ENCODE measurements around the gene HMOX1.
"Not testable (repeated sequence)": the region's sequence is repeated elsewhere in the genome, so short reads cannot be mapped to it uniquely, and the experiment has no call there.

The HMOX1 gene

DNA sequence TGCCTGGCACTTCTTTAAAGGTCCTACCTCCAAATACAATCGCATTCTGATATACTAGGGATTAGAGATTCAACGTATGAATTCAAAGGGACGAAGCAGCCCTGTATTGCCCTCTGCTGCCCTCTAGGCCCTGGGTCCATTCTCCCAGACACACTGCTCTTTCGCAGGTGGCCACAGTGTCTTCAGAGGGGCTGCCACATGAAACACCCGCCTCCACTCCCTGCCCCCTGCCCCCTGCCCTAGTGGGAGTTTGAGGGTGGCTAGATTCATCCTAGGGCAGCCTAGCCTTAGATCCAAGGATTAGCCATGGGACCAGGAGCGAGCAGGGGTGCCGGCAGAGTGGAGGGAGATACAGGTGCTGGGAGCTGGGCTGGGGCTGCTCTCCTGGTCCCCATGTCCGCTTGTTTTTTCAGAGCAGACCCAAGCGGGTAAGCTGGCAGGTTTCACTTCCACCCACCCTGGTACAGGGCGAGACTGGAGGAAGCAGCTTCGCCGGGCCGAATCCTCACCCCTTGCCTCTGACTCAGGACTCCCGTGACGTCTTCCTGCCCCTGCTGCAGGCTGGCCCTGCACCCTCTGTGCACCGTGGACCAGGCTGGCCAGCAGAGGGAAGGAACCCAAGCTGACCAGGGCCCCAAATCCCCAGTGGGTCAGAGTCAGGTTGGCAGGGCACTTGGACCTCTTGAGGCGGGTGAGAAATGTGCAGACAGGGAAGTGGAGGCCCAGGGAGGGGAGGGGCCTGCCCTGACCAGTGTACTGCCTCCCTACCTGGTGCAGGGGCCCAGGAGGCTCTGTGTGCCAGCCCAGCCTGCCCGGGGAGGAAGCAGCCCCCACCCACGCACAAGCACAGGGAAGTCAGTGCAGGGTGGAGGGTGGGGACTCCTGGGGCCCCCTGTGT lies 28.4 kb upstream of the HMOX1 start:
- FAIRE-seq (peak; percentile 80), DNase-seq (ENCODE audit: insufficient read length) (no peak)
- no peak for TF ChIP-seq TAF1 (IDR thresholded peaks at IDR 0.05; ENCODE audit: borderline replicate concordance, low read depth, low read length)
- TF ChIP-seq POLR2A (IDR thresholded peaks at IDR 0.05; ENCODE audit: low read depth, low read length), result peak; percentile 25; the same call in 1 of the 2 replicates
- no peak for TF ChIP-seq POLR2AphosphoS5 (IDR thresholded peaks at IDR 0.05; ENCODE audit: low read depth, low read length)

GRCh38 chr22:35353318-35353717 lies 27.6 kb upstream of the HMOX1 start:
- FAIRE-seq (peak; percentile 48), DNase-seq (ENCODE audit: insufficient read length) (no peak)
- no peak for TF ChIP-seq TAF1 (IDR thresholded peaks at IDR 0.05; ENCODE audit: borderline replicate concordance, low read depth, low read length)
- no peak for TF ChIP-seq POLR2A (IDR thresholded peaks at IDR 0.05; ENCODE audit: low read depth, low read length)
- no peak for TF ChIP-seq POLR2AphosphoS5 (IDR thresholded peaks at IDR 0.05; ENCODE audit: low read depth, low read length)

- DNase-seq (ENCODE audit: insufficient read length), result no peak
- peak; percentile 40 for FAIRE-seq
- TF ChIP-seq TAF1 (IDR thresholded peaks at IDR 0.05; ENCODE audit: borderline replicate concordance, low read depth, low read length), result no peak
- no peak for TF ChIP-seq POLR2A (IDR thresholded peaks at IDR 0.05; ENCODE audit: low read depth, low read length)
- no peak for TF ChIP-seq POLR2AphosphoS5 (IDR thresholded peaks at IDR 0.05; ENCODE audit: low read depth, low read length)
Observed at GRCh38 chr22:35354068-35354467, 26.8 kb upstream of the HMOX1 start.

GRCh38 chr22:35357883-35358621 lies 22.8 kb upstream of the HMOX1 start:
- no peak for DNase-seq (ENCODE audit: insufficient read length)
- FAIRE-seq, result no peak
- TF ChIP-seq TAF1 (IDR thresholded peaks at IDR 0.05; ENCODE audit: borderline replicate concordance, low read depth, low read length), result no peak
- TF ChIP-seq POLR2A (IDR thresholded peaks at IDR 0.05; ENCODE audit: low read depth, low read length), result no peak
- TF ChIP-seq POLR2AphosphoS5 (IDR thresholded peaks at IDR 0.05; ENCODE audit: low read depth, low read length), result no peak

DNA sequence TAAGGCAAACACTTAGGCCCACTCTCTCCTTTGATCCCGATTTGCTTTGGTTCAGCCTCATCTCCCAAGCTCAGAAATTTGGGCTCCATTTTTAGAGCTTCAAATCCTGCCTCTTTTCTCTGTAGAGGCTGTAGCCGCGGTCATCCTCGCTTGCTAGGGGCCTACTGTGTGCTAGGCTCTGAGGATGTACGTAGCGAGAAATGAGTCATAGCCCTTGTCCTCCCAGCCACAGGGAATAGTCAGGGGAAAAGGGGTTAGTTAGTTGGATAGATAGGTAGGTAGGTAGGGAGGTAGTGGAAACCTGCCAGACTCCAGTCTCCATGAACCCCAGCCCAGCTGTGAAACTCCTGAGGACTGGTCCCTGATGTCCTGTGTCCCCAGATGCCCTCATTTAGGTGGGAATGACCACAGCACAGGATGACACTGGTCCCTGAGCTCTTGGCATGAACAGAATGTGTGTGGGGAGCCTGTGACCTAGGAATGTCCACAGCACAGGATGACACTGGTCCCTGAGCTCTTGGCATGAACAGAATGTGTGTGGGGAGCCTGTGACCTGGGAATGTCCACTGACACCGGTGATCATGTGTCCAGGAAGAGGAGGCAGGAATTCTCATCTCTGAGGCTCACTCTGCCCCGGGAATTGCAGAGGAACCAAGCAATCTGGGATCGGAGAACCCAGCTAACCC lies 21.4 kb upstream of the HMOX1 start:
- no peak for FAIRE-seq
- no peak for DNase-seq (ENCODE audit: insufficient read length)
- TF ChIP-seq TAF1 (IDR thresholded peaks at IDR 0.05; ENCODE audit: borderline replicate concordance, low read depth, low read length) (no peak), POLR2AphosphoS5 (IDR thresholded peaks at IDR 0.05; ENCODE audit: low read depth, low read length) (no peak), POLR2A (IDR thresholded peaks at IDR 0.05; ENCODE audit: low read depth, low read length) (no peak)

DNA sequence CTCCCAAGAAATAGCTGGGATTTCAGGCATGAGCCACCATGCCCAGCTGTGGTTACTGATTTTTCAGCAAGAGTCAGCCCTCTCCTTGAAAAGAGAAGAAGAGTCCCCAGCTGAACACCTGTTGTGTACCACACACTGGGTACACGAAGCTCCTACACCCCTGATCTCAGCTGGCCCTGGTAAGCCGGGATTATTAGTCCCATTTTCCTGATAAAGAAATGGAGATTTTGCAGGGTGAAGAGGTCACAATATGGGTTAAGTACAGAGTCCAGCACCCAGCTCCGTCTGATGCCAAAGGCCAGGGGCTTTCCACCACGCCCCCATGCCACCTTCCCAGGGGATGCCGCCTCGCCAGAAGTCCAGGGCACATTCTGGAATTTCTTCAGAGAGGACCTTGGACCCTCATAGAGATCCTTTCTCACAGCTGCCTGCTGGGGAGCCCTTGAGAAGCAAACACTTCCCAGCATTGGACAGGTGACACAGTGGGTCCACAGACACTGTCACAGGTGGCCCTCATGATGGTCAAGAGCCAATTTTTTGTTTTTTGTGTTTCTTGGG lies 19.8 kb upstream of the HMOX1 start:
- no peak for FAIRE-seq
- TF ChIP-seq POLR2AphosphoS5 (IDR thresholded peaks at IDR 0.05; ENCODE audit: low read depth, low read length), result no peak
- no peak for TF ChIP-seq TAF1 (IDR thresholded peaks at IDR 0.05; ENCODE audit: borderline replicate concordance, low read depth, low read length)
- TF ChIP-seq POLR2A (IDR thresholded peaks at IDR 0.05; ENCODE audit: low read depth, low read length), result no peak

DNA sequence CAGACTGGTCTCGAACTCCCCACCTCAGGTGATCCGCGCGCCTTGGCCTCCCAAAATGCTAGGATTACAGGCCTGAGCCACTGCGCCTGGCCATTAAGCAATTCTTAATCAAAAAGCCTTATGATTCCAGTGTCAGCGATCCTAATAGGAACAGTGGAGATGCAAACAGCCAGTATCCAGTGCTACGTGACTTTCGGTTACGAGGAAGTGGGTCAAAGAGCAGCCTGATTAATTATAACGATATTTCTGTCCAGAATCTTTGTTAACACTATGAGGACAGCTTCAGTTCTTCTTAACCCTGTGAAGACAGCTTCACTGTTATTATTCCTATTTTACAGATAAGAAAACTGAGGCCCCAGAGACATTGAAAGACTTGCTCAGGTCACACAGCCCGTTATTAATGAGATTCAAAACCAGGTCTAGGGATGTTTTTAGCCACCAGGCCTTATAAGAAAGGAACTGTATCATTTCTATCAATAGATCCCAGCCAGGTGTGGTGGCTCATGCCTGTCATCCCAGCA lies 17.3 kb upstream of the HMOX1 start:
- FAIRE-seq, result no peak
- DNase-seq (ENCODE audit: insufficient read length), result no peak
- TF ChIP-seq POLR2AphosphoS5 (IDR thresholded peaks at IDR 0.05; ENCODE audit: low read depth, low read length), result no peak
- TF ChIP-seq TAF1 (IDR thresholded peaks at IDR 0.05; ENCODE audit: borderline replicate concordance, low read depth, low read length), result no peak
- no peak for TF ChIP-seq POLR2A (IDR thresholded peaks at IDR 0.05; ENCODE audit: low read depth, low read length)

More for the DNA sequence above, 19.8 kb upstream of the HMOX1 start:
- DNase-seq (ENCODE audit: insufficient read length), result no peak

DNA sequence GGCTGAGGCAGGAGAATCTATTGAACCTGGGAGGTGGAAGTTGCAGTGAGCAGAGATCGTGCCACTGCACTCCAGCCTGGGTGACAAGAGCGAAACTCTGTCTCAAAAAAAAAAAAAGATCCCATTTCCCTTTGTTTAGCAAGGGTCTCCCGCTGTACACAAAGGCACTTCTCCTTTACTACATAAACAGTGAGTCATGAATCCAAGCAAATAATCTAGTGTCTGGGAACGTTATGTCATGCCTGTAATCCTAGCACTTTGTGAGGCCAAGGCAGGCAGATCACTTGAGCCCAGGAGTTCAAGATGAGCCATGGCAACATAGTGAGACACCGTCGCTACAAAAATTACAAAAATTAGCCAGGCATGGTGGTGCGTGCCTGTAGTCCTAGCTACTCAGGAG lies 16.7 kb upstream of the HMOX1 start:
- not testable (repeated sequence) for DNase-seq (ENCODE audit: insufficient read length); FAIRE-seq

DNA sequence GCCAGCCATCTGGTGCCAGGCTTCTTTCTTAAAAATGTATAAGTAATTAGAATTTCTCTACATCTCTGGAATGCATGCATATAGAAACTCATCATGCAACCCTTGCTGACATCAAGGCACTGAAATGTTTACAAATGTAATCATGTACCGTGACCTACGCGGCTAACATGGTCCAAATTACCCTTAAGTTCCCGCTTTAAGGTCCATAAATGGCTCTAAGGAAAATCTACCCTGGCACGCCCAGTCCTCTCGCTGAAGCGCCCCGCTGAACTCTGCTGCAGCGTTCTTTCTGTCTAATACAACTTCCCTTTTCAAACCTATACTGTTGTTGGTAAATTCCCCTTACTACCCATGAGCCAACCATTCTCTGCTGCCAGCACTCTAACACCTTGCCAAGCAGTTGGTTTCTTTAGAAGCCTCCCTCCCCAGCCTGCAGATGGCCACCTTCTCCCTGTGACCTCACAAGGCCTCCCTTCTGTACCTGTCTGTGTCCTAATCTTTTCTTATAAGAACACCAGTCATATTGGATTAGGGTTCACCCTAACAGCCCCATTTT lies 13.5 kb upstream of the HMOX1 start:
- TF ChIP-seq POLR2AphosphoS5 (IDR thresholded peaks at IDR 0.05; ENCODE audit: low read depth, low read length) (no peak), POLR2A (IDR thresholded peaks at IDR 0.05; ENCODE audit: low read depth, low read length) (no peak), TAF1 (IDR thresholded peaks at IDR 0.05; ENCODE audit: borderline replicate concordance, low read depth, low read length) (no peak)
- FAIRE-seq, result peak; percentile 54
- no peak for DNase-seq (ENCODE audit: insufficient read length)

- TF ChIP-seq POLR2A (IDR thresholded peaks at IDR 0.05; ENCODE audit: low read depth, low read length) (no peak), POLR2AphosphoS5 (IDR thresholded peaks at IDR 0.05; ENCODE audit: low read depth, low read length) (no peak), TAF1 (IDR thresholded peaks at IDR 0.05; ENCODE audit: borderline replicate concordance, low read depth, low read length) (no peak)
- no peak for FAIRE-seq
- no peak for DNase-seq (ENCODE audit: insufficient read length)
Observed at GRCh38 chr22:35368386-35368785, 12.5 kb upstream of the HMOX1 start.

- no peak for TF ChIP-seq TAF1 (IDR thresholded peaks at IDR 0.05; ENCODE audit: borderline replicate concordance, low read depth, low read length)
- TF ChIP-seq POLR2AphosphoS5 (IDR thresholded peaks at IDR 0.05; ENCODE audit: low read depth, low read length), result no peak
- no peak for TF ChIP-seq POLR2A (IDR thresholded peaks at IDR 0.05; ENCODE audit: low read depth, low read length)
- DNase-seq (ENCODE audit: insufficient read length) (no peak), FAIRE-seq (no peak)
Observed at GRCh38 chr22:35369996-35370395, 10.9 kb upstream of the HMOX1 start.
